Kidney glomerular epithelial cell (primary cell): ENCODE measurements around the gene RYR2.

Experiments used
- DNase-seq: peaks from one replicate; lab custom pipeline; 2025; lab: John Stamatoyannopoulos, UW

The RYR2 gene

DNA sequence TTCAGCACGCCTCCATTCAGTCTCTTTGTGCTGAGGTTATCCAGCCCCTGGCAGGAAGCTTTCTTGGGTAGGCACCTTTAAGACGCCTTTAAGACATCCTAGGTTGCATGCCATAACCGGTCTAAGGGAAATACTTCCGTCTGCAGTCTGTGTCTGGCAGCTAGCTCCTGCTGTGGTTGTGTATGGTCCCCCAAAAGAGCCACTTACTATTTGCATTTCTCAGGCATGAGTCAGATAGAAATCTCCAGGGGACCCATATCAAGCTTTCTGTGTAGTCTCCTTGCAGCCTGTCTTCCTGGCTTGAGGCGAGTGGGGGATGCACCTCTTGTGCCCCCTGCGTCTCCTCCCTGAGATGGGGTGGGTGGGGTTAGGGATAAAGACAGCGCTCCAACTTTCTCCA lies 10.0 kb upstream of the RYR2 start:
- no peak for DNase-seq

- DNase-seq: no peak
Measured at GRCh38 chr1:237033061-237033460, 8.9 kb upstream of the RYR2 start.

DNA sequence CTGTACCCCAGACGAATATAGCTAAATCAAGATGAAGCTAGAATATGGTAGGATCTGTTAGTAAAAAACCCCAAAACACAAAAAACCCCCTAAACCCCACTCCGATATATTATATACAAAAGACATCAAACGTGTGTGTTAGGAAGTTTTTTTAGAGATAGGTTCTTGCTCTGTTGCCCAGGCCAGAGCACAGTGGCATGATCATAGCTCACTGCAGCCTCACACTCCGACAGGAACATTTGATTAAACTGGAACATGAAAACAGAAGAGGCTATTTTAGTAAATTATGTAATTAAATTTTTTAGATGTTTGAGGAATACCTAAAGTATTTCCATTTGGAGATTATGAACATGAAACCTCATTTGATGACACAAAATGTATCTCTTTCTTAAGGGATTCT lies 8.2 kb upstream of the RYR2 start:
- no peak for DNase-seq

DNA sequence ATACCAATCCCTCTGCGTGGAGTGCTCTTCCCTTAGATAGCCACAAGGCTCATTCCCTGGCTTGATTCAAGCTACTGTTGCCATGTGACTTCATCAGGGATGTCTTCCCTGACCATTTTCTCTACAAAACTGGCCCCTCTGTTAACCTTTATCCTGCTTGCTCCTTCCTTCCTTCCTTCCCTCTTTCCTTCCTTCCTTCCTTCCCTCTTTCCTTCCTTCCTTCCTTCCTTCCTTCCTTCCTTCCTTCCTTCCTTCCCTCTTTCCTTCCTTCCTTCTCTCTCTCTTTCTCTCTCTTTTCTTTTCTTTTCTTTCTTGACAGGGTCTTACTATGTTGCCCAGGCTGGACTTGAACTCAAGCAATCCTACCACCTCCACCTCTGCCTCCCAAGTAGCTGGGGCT lies 6.2 kb upstream of the RYR2 start:
- DNase-seq: no peak

GRCh38 chr1:237038211-237038610 lies 3.8 kb upstream of the RYR2 start:
- DNase-seq: no peak

- DNase-seq: no peak
Measured at GRCh38 chr1:237040823-237041222, 1.2 kb upstream of the RYR2 start.

DNA sequence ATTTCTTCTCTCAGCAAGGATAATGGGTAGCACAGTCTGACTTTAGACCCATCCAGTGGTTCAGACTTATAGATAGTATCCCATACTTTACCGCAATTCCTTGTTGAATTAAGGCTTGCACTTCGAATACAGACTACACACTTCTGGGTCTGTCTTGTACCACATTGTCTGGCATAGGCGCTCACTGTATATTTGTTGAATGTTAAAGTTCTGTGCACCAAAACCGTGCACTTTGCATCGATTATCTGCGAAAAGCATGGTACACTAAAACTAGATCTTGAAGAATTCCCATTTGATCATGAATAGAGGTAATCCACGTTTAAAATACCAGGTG lies 556 bp upstream of the RYR2 start:
- no peak for DNase-seq

GRCh38 chr1:237042526-237042891 lies 525 bp downstream of the RYR2 start:
- no peak for DNase-seq

- DNase-seq: no peak
Measured at GRCh38 chr1:237042892-237043576, 1.1 kb downstream of the RYR2 start.

DNA sequence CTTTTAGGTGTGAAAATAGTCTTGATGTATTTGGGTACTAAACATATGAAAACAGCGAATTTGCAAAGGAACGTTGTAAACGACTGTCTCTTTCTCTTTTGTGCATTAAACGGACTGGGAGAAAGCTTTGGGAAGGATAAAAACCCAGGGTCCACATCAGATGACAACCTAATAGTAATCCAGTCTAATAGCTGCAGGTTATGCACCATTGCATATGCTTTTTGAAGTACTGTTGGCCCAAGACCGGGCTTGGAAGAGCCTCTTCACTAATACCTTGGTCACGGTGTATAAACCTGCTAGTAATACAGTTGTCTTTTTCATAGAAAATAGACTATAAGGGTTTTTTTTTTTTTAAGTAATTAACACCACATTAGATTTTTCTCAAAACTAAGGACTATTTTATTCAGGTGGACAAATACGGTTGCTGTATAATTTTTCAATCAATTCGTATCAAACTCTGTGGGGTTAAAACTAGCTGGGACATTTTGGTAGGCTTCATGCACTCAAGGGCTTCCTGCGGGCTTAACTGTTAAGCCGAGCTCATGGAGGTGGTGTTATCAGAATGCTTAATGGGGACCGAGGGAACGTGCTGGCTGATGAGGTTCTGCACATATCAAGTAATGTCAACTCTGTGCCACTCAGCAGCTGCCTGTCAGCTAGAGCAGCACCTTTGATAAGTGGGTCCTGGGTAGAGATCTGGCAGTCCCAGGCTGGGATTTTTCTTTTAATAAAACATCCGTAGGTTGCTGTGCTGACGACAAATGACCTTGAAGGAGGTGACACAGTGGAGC lies 2.1 kb downstream of the RYR2 start:
- DNase-seq: no peak

GRCh38 chr1:237045278-237046016 lies 3.5 kb downstream of the RYR2 start:
- DNase-seq: no peak

- no peak for DNase-seq
Measured at GRCh38 chr1:237048803-237049202, 6.8 kb downstream of the RYR2 start.

GRCh38 chr1:237050185-237050584 lies 8.2 kb downstream of the RYR2 start:
- no peak for DNase-seq

DNA sequence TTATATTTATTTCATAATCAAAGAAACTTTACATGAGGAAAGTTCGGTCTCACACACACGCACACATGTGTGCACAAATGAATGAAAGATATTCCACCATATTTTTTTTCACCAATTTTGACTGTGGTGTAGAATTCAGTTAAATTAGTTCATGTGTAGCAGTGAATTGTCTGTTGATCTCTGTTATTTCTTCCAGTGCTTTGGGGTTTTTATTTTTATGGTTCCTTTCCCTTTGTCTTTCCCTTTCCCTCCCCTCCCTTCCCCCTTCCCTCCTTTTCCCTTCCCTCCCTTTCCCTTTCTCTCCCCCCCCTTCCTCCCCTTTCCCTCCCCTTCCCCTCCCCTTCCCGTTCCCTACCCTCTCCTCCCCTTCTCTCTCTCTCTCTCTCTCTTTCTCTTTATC lies 8.9 kb downstream of the RYR2 start:
- DNase-seq: no peak

DNA sequence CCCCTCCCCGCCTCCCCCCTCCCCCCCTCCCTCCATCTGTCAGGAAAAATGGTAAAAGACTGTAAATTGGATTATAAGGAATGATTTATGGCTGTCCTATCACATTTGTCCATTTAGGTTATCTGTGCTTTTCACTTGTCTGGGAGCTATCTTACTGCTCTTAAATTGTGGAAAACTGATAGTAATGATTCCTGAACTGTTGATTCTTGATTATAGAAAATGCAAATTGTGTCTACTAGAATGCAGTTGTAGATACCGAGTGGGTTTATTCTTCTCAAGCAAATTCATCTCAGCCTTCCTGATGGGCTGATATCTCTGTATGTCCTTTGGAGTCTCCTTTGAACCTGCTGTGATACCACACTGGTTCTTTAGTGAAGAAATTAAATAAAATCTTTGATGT lies 12.3 kb downstream of the RYR2 start:
- DNase-seq: no peak

DNA sequence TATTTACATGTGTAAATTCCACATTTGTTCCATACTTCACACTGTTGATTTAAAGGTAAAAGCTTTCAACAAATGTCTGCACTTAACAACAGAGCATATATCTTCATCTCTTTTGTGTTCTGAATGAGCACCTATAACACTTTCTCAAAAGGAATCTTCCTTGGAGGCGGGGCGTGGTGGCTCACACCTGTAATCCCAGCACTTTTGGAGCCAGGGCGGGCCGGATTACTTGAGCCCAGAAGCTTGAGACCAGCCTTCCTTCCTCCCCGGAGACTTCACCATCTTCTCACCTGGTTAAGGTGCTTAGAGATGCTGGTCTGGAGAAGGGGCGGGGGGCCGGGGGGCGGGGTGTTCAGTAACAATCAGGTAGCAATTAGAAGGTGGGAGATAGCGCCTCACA lies 16.5 kb downstream of the RYR2 start:
- no peak for DNase-seq

DNA sequence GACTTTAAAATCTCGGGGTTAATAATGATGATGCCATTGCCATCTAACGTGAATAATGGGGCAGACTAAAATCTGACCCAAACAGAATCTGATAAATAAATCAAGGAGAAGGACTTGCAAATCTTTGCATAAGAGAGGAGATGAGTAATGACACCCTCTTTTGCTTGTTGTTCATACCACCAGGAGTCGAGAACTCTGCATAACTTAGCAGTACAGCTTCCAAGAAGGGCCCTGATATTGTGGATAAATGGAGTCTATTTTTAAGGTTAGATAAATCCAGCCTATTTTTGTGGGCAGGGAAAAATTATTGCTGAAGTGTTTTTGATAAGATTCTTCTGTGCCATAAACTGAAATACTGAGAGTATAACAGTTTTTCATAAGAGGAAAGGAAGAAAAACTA lies 17.3 kb downstream of the RYR2 start:
- DNase-seq: no peak

GRCh38 chr1:237062976-237063375 lies 21.0 kb downstream of the RYR2 start:
- no peak for DNase-seq

- DNase-seq: no peak
Measured at GRCh38 chr1:237065903-237066302, 23.9 kb downstream of the RYR2 start.

- no peak for DNase-seq
Measured at GRCh38 chr1:237070519-237070918, 28.5 kb downstream of the RYR2 start.

GRCh38 chr1:237071641-237072420 lies 29.8 kb downstream of the RYR2 start:
- no peak for DNase-seq

GRCh38 chr1:237074371-237075117 lies 32.6 kb downstream of the RYR2 start:
- no peak for DNase-seq
